Mucosa of descending colon (tissue), 3 donors: ENCODE measurements around the gene SLC2A8. TPM values are rescaled to one million over a fixed set of nuclear protein-coding genes. Genes with fewer than 3 reads are reported as not detected.

Source experiments
- ATAC-seq: fragments of 200-7000 bp; cut with Tn5 transposase; one replicate; pipeline ENCODE4 v1.9.1; 2020; ENCODE audit warnings: mild to moderate bottlenecking, moderate library complexity
- DNase-seq, 3 donors: peaks; one replicate each; pipeline ENCODE4 v3.0.0-alpha.2; 2020
- H3K36me3 ChIP-seq: fragments of 200-600 bp; one replicate; pipeline ENCODE4 v1.8.0; 2021; ENCODE audit warnings: low read depth, mild to moderate bottlenecking
- H3K4me1 ChIP-seq: fragments of 200-600 bp; one replicate; pipeline ENCODE4 v1.8.0; 2021; ENCODE audit warnings: low read depth, mild to moderate bottlenecking
- H3K4me3 ChIP-seq: fragments of 200-600 bp; one replicate; pipeline ENCODE4 v1.8.0; 2021; ENCODE audit warnings: mild to moderate bottlenecking
- H3K9me3 ChIP-seq: fragments of 200-600 bp; one replicate; pipeline ENCODE4 v1.8.0; 2021; ENCODE audit warnings: mild to moderate bottlenecking
- CTCF ChIP-seq: fragments of 200-600 bp; IDR thresholded peaks from one replicate; pipeline ENCODE4 v1.8.0; 2022; ENCODE audit warnings: antibody characterized with exemption, mild to moderate bottlenecking
- intact Hi-C, 2 donors: fragments of 100-400 bp; cut with DNase I in 1 of 2; cut with micrococcal nuclease in 1 of 2; formaldehyde crosslinking; loops; one replicate each; pipeline versions ENCODE4 v1.11.0 to v1.11.1; 2022; cut with DNase I, micrococcal nuclease
- total RNA-seq, 3 donors: library from RNA; stranded (reverse); fragmentation: NEBNext Ultra II Directional in 2 of 3; extraction: Animal tissue kit (Norgen Biotek cat#: 25700) in 2 of 3; gene quantifications; one replicate each; pipeline versions ENCODE4 v1.2.1 to v1.2.4, GENCODE V29; 2021 to 2023
- donor health status: DM: no; HTN: no; CAD: no; lungs with moderate emphysema.
- donor health status: DM: no; HTN: no; CAD: no.
- donor health status: DM: no; HTN: yes; CAD: no.

SLC2A8 gene
- total RNA-seq, 3 donors from 2014 or later: 17.3 to 60.1 (median 23.0) TPM

GRCh38 chr9:127415657-127416056, 18.7 kb downstream of the SLC2A8 start:
- Histone ChIP-seq H3K4me3 (no peak overlapping the region), H3K9me3 (no peaks in the 10 kb centered on the region), H3K4me1 (no peaks in the 10 kb centered on the region), H3K36me3 (no peaks in the 10 kb centered on the region)
- intact Hi-C loops: no loop called here
- TF ChIP-seq CTCF: no peak
- ATAC-seq (no peak), DNase-seq (no peak)

- DNase-seq (no peak), ATAC-seq (no peak)
- H3K9me3 ChIP-seq: no peaks in the 10 kb centered on the region
- H3K36me3 ChIP-seq: no peaks in the 10 kb centered on the region
- intact Hi-C loops: no loop called here
- no peak for TF ChIP-seq CTCF
- H3K4me1 ChIP-seq: peaks cover 4% of the 10 kb centered on the region
- no peak overlapping the region for H3K4me3 ChIP-seq
Observed at GRCh38 chr9:127417131-127418036, 20.4 kb downstream of the SLC2A8 start.

- peaks cover 10% of the 10 kb centered on the region for H3K4me1 ChIP-seq
- no peak overlapping the region for H3K4me3 ChIP-seq
- DNase-seq: peak in 1 of 3 donors; percentile 35
- peak; percentile 37 for ATAC-seq
- TF ChIP-seq CTCF: no peak
- H3K36me3 ChIP-seq: no peaks in the 10 kb centered on the region
- intact Hi-C loops: no loop called here
- H3K9me3 ChIP-seq: no peaks in the 10 kb centered on the region
Observed at GRCh38 chr9:127418037-127418471, 21.1 kb downstream of the SLC2A8 start.

GRCh38 chr9:127419348-127419747, 22.4 kb downstream of the SLC2A8 start:
- Histone ChIP-seq H3K4me1 (peaks cover 13% of the 10 kb centered on the region), H3K9me3 (no peaks in the 10 kb centered on the region), H3K36me3 (no peaks in the 10 kb centered on the region), H3K4me3 (no peak overlapping the region)
- TF ChIP-seq CTCF: no peak
- no peak for DNase-seq
- ATAC-seq: no peak
- intact Hi-C loops: no loop called here

GRCh38 chr9:127421057-127421456, 24.1 kb downstream of the SLC2A8 start:
- Histone ChIP-seq H3K4me1 (peaks cover 23% of the 10 kb centered on the region), H3K4me3 (no peak overlapping the region), H3K9me3 (no peaks in the 10 kb centered on the region), H3K36me3 (no peaks in the 10 kb centered on the region)
- DNase-seq (no peak), ATAC-seq (no peak)
- no peak for TF ChIP-seq CTCF
- intact Hi-C loops: no loop called here
